Keratinocyte (primary cell): ENCODE measurements around the gene POLR3K. TPM values are rescaled to one million over a fixed set of nuclear protein-coding genes. Genes with fewer than 3 reads are reported as not detected.
"Not testable (repeated sequence)": the region's sequence is repeated elsewhere in the genome, so short reads cannot be mapped to it uniquely, and the experiment has no call there.

Experiments
- DNase-seq: peaks from one replicate; pipeline ENCODE4 v3.0.0-alpha.2; 2011; ENCODE audit warnings: low read depth, missing footprints, low spot score
- FAIRE-seq: peaks from 2 replicates; lab custom pipeline; 2011; peaks lifted over from hg19 to GRCh38; lab: Jason Lieb, UNC
- H2AFZ ChIP-seq: 2 replicates; pipeline ENCODE4 v1.6.0; 2012; ENCODE audit warnings: low read length, control low read depth, inconsistent platforms; ENCODE audit not compliant: control insufficient read depth
- H3K27ac ChIP-seq: 2 replicates; pipeline ENCODE4 v1.5.1; 2011; ENCODE audit warnings: low read length; ENCODE audit not compliant: control insufficient read depth, insufficient read depth
- H3K27me3 ChIP-seq: 3 replicates; pipeline ENCODE4 v1.6.0; 2011; ENCODE audit warnings: low read length; ENCODE audit not compliant: control insufficient read depth, insufficient read depth; ENCODE audit errors: extremely low read depth
- H3K36me3 ChIP-seq, 2 experiments: 2 replicates in 1 of 2; 3 replicates in 1 of 2; pipeline ENCODE4 v1.5.1; 2011; ENCODE audit warnings: low read length in 2 of 2, mild to moderate bottlenecking in 1 of 2; ENCODE audit not compliant: control insufficient read depth in 2 of 2, insufficient read depth in 2 of 2; ENCODE audit errors: extremely low read depth in 1 of 2
- H3K4me1 ChIP-seq: 3 replicates; pipeline ENCODE4 v1.5.1; 2011; ENCODE audit warnings: low read length; ENCODE audit not compliant: control insufficient read depth, insufficient read depth; ENCODE audit errors: extremely low read depth
- H3K4me2 ChIP-seq: 3 replicates; pipeline ENCODE4 v1.6.0; 2011; ENCODE audit warnings: low read depth, low read length; ENCODE audit not compliant: control insufficient read depth, insufficient read depth; ENCODE audit errors: extremely low read depth
- H3K4me3 ChIP-seq, 3 experiments: fragments of 200-600 bp in 1 of 3; sonication (generic) in 1 of 3; 2 replicates in 2 of 3; 3 replicates in 1 of 3; pipeline ENCODE4 v1.5.1; 2011 to 2016; ENCODE audit warnings: low read length in 3 of 3, mild to moderate bottlenecking in 3 of 3, control low read depth in 2 of 3, inconsistent platforms in 1 of 3, low read depth in 1 of 3, mixed read lengths in 1 of 3, mixed run types in 1 of 3, moderate library complexity in 1 of 3; ENCODE audit not compliant: control insufficient read depth in 2 of 3, insufficient read depth in 2 of 3; ENCODE audit errors: extremely low read depth in 1 of 3
- H3K79me2 ChIP-seq: 2 replicates; pipeline ENCODE4 v1.6.0; 2012; ENCODE audit warnings: low read length; ENCODE audit not compliant: control insufficient read depth, insufficient read depth
- H3K9ac ChIP-seq: 3 replicates; pipeline ENCODE4 v1.6.0; 2011; ENCODE audit warnings: low read length; ENCODE audit not compliant: control insufficient read depth, insufficient read depth; ENCODE audit errors: extremely low read depth
- H3K9me1 ChIP-seq: 3 replicates; pipeline ENCODE4 v1.6.0; 2011; ENCODE audit warnings: low read length; ENCODE audit not compliant: control insufficient read depth, insufficient read depth; ENCODE audit errors: extremely low read depth
- H3K9me3 ChIP-seq: 2 replicates; pipeline ENCODE4 v1.5.1; 2012; ENCODE audit warnings: low read depth, low read length; ENCODE audit not compliant: control insufficient read depth
- H4K20me1 ChIP-seq: 3 replicates; pipeline ENCODE4 v1.6.0; 2011; ENCODE audit warnings: low read length; ENCODE audit not compliant: control insufficient read depth, insufficient read depth; ENCODE audit errors: extremely low read depth
- CTCF ChIP-seq, 3 experiments: IDR thresholded peaks in 1 of 3; conservative IDR thresholded peaks in 1 of 3; optimal IDR thresholded peaks in 1 of 3; 2 replicates in 2 of 3; 3 replicates in 1 of 3; pipeline versions ENCODE3 to v1.5.1; 2011; ENCODE audit warnings: low read length in 3 of 3, mild to moderate bottlenecking in 3 of 3, moderate library complexity in 2 of 3, control low read depth in 1 of 3, inconsistent platforms in 1 of 3; ENCODE audit not compliant: insufficient read depth in 2 of 3; ENCODE audit errors: extremely low read depth in 1 of 3
- EZH2 ChIP-seq: IDR thresholded peaks from one replicate; pipeline ENCODE4 v1.6.1; 2012; ENCODE audit warnings: inconsistent platforms, mild to moderate bottlenecking, low read length, moderate library complexity
- dilution Hi-C: fragments of 300-500 bp; cut with MboI; formaldehyde crosslinking; loops from one replicate; pipeline ENCODE4 v1.7.0; 2020; ENCODE audit warnings: low sequenced_read_pairs; ENCODE audit not compliant: extremely low pct_ligation_motif_present
- polyA plus RNA-seq, 5 experiments: library from polyadenylated mRNA; depleted of rRNA in 3 of 5; stranded (reverse) in 3 of 5; stranded (forward) in 1 of 5; unstranded in 1 of 5; fragments of >200 nt; gene quantifications; 1 replicate in 1 of 5; 2 replicates in 3 of 5; 3 replicates in 1 of 5; pipeline versions ENCODE4 v1.2.1 to v1.2.3, GENCODE V29; 2011 to 2012; ENCODE audit warnings: missing spikeins in 2 of 5, low read depth in 1 of 5, low replicate concordance in 1 of 5

The POLR3K gene
- polyA plus RNA-seq, 1 donor (not counting 4 experiments of a cell fraction or from before 2014, with no cell fraction given) = 23.2 TPM

- H3K79me2 ChIP-seq = no peaks in the 10 kb centered on the region
- dilution Hi-C loops = no loop called here
- no peaks in the 10 kb centered on the region for H4K20me1 ChIP-seq
- no peak overlapping the region for H3K4me3 ChIP-seq
- no peak overlapping the region for H3K27ac ChIP-seq
- FAIRE-seq (no peak), DNase-seq (no peak)
- no peak overlapping the region for H2AFZ ChIP-seq
- H3K9ac ChIP-seq = no peak overlapping the region
- no peaks in the 10 kb centered on the region for H3K9me3 ChIP-seq
- peaks cover 3% of the 10 kb centered on the region for H3K4me1 ChIP-seq
- TF ChIP-seq CTCF (optimal IDR thresholded peaks at IDR 0.05 in 1 of 3, IDR thresholded peaks at IDR 0.05 in 1 of 3, conservative IDR thresholded peaks at IDR 0.05 in 1 of 3; ENCODE audit: extremely low read depth in 1 of 3, insufficient read depth in 2 of 3, low read length in 3 of 3) = no peak
- no peak for TF ChIP-seq EZH2
- peaks cover 11 to 20% of the 10 kb centered on the region in 2 experiments for H3K36me3 ChIP-seq
- H3K27me3 ChIP-seq = no peaks in the 10 kb centered on the region
- no peaks in the 10 kb centered on the region for H3K9me1 ChIP-seq
- no peak overlapping the region for H3K4me2 ChIP-seq
Measured at GRCh38 chr16:41439-42068, 11.9 kb downstream of the POLR3K start.

- FAIRE-seq (no peak), DNase-seq (peak; percentile 7)
- H4K20me1 ChIP-seq = no peaks in the 10 kb centered on the region
- H3K9ac ChIP-seq = no peak overlapping the region
- H3K27ac ChIP-seq = no peak overlapping the region
- no peaks in the 10 kb centered on the region for H3K9me1 ChIP-seq
- no peak for TF ChIP-seq CTCF (optimal IDR thresholded peaks at IDR 0.05 in 1 of 3, IDR thresholded peaks at IDR 0.05 in 1 of 3, conservative IDR thresholded peaks at IDR 0.05 in 1 of 3; ENCODE audit: extremely low read depth in 1 of 3, insufficient read depth in 2 of 3, low read length in 3 of 3)
- TF ChIP-seq EZH2 = no peak
- H2AFZ ChIP-seq = no peak overlapping the region
- no peak overlapping the region for H3K4me2 ChIP-seq
- H3K27me3 ChIP-seq = no peaks in the 10 kb centered on the region
- peaks cover 8 to 17% of the 10 kb centered on the region in 2 experiments for H3K36me3 ChIP-seq
- H3K4me3 ChIP-seq = no peak overlapping the region
- no peaks in the 10 kb centered on the region for H3K9me3 ChIP-seq
- H3K4me1 ChIP-seq = peaks cover 3% of the 10 kb centered on the region
- no peaks in the 10 kb centered on the region for H3K79me2 ChIP-seq
- dilution Hi-C loops = no loop called here
Measured at GRCh38 chr16:38941-39892, 14.2 kb downstream of the POLR3K start.

DNA sequence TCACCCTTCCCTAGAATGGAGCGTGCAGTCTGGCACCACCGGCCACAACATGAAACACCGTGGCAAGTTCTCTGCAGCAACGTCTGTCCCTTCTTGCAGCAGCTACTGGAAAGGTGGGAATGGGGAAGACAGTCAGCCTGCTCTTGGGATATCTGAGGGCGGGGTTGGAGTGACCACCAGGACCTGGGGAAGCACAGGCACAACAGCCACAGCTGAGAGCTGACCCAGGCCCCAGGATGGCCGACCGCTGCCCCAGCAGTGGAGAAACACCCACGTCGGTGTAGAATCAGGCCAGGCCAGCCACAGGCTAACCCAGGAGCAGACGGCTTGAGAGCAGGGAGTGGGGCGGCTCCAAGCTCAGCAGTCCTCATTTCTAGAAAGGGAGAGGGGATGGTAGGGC, 15.2 kb downstream of the POLR3K start:
- H3K4me2 ChIP-seq, H3K79me2 ChIP-seq, H4K20me1 ChIP-seq, H3K4me3 ChIP-seq, H3K9me3 ChIP-seq, H3K9ac ChIP-seq, H3K27ac ChIP-seq, H3K4me1 ChIP-seq, H2AFZ ChIP-seq, DNase-seq, H3K9me1 ChIP-seq, H3K27me3 ChIP-seq, FAIRE-seq, dilution Hi-C loops: not testable (repeated sequence)
- H3K36me3 ChIP-seq = peaks cover 8 to 12% of the 10 kb centered on the region in 2 experiments
